ENCODE results near the gene PNMA6F.
"Not testable (repeated sequence)": the region's sequence is repeated elsewhere in the genome, so short reads cannot be mapped to it uniquely, and the experiment has no call there.

The PNMA6F gene

GRCh38 chrX:153303276-153304262, 18.0 kb downstream of the PNMA6F start:
- no peaks in the 10 kb centered on the region for H3K4me1 ChIP-seq (ENCODE audit: control insufficient read depth, insufficient read depth, low read length)
- no peaks in the 10 kb centered on the region for H3K9me3 ChIP-seq (ENCODE audit: control insufficient read depth, insufficient read depth, low read length)
- H3K4me3 ChIP-seq (ENCODE audit: low read length): no peak overlapping the region
- H3K36me3 ChIP-seq (ENCODE audit: control insufficient read depth, insufficient read depth, low read length): no peaks in the 10 kb centered on the region
- no peak overlapping the region for H3K27ac ChIP-seq (ENCODE audit: low read length)
- no CpG with 5 or more reads among the region's 12 CpGs for WGBS (ENCODE audit: insufficient coverage, insufficient read length)
- no peak for DNase-seq (ENCODE audit: low read depth, low spot score)
- no peaks in the 10 kb centered on the region for H3K27me3 ChIP-seq (ENCODE audit: control insufficient read depth, insufficient read depth, low read length)

- Histone ChIP-seq H3K4me1 (ENCODE audit: control insufficient read depth, insufficient read depth, low read length) (no peaks in the 10 kb centered on the region), H3K4me3 (ENCODE audit: low read length) (no peak overlapping the region), H3K9me3 (ENCODE audit: control insufficient read depth, insufficient read depth, low read length) (no peaks in the 10 kb centered on the region), H3K27me3 (ENCODE audit: control insufficient read depth, insufficient read depth, low read length) (no peaks in the 10 kb centered on the region), H3K27ac (ENCODE audit: low read length) (no peak overlapping the region), H3K36me3 (ENCODE audit: control insufficient read depth, insufficient read depth, low read length) (no peaks in the 10 kb centered on the region)
- WGBS (ENCODE audit: insufficient coverage, insufficient read length): no CpG with 5 or more reads among the region's 4 CpGs
- DNase-seq (ENCODE audit: low read depth, low spot score): no peak
Measured at GRCh38 chrX:153302796-153303195, 18.8 kb downstream of the PNMA6F start.

- Histone ChIP-seq H3K27me3 (ENCODE audit: control insufficient read depth, insufficient read depth, low read length) (no peaks in the 10 kb centered on the region), H3K36me3 (ENCODE audit: control insufficient read depth, insufficient read depth, low read length) (no peaks in the 10 kb centered on the region), H3K27ac (ENCODE audit: low read length) (no peak overlapping the region), H3K4me3 (ENCODE audit: low read length) (no peak overlapping the region), H3K4me1 (ENCODE audit: control insufficient read depth, insufficient read depth, low read length) (no peaks in the 10 kb centered on the region), H3K9me3 (ENCODE audit: control insufficient read depth, insufficient read depth, low read length) (no peaks in the 10 kb centered on the region)
- DNase-seq (ENCODE audit: low read depth, low spot score): no peak
- WGBS (ENCODE audit: insufficient coverage, insufficient read length): no CpG with 5 or more reads among the region's 3 CpGs
Measured at GRCh38 chrX:153301746-153302145, 19.8 kb downstream of the PNMA6F start.

GRCh38 chrX:153299855-153300254, 21.7 kb downstream of the PNMA6F start:
- H3K4me1 ChIP-seq (ENCODE audit: control insufficient read depth, insufficient read depth, low read length): no peaks in the 10 kb centered on the region
- no peak overlapping the region for H3K27ac ChIP-seq (ENCODE audit: low read length)
- WGBS (ENCODE audit: insufficient coverage, insufficient read length): no CpG with 5 or more reads among the region's 5 CpGs
- no peaks in the 10 kb centered on the region for H3K36me3 ChIP-seq (ENCODE audit: control insufficient read depth, insufficient read depth, low read length)
- no peak for DNase-seq (ENCODE audit: low read depth, low spot score)
- no peaks in the 10 kb centered on the region for H3K27me3 ChIP-seq (ENCODE audit: control insufficient read depth, insufficient read depth, low read length)
- no peaks in the 10 kb centered on the region for H3K9me3 ChIP-seq (ENCODE audit: control insufficient read depth, insufficient read depth, low read length)
- H3K4me3 ChIP-seq (ENCODE audit: low read length): no peak overlapping the region

GRCh38 chrX:153297376-153297775, 24.2 kb downstream of the PNMA6F start:
- H3K36me3 ChIP-seq (ENCODE audit: control insufficient read depth, insufficient read depth, low read length): no peaks in the 10 kb centered on the region
- no peak for DNase-seq (ENCODE audit: low read depth, low spot score)
- H3K4me3 ChIP-seq (ENCODE audit: low read length): no peak overlapping the region
- no peak overlapping the region for H3K27ac ChIP-seq (ENCODE audit: low read length)
- no peaks in the 10 kb centered on the region for H3K27me3 ChIP-seq (ENCODE audit: control insufficient read depth, insufficient read depth, low read length)
- no peaks in the 10 kb centered on the region for H3K4me1 ChIP-seq (ENCODE audit: control insufficient read depth, insufficient read depth, low read length)
- no peaks in the 10 kb centered on the region for H3K9me3 ChIP-seq (ENCODE audit: control insufficient read depth, insufficient read depth, low read length)
- WGBS (ENCODE audit: insufficient coverage, insufficient read length): no CpG with 5 or more reads among the region's 1 CpG

- not testable (repeated sequence) for H3K36me3 ChIP-seq (ENCODE audit: control insufficient read depth, insufficient read depth, low read length); H3K27me3 ChIP-seq (ENCODE audit: control insufficient read depth, insufficient read depth, low read length); H3K4me1 ChIP-seq (ENCODE audit: control insufficient read depth, insufficient read depth, low read length); H3K4me3 ChIP-seq (ENCODE audit: low read length); H3K9me3 ChIP-seq (ENCODE audit: control insufficient read depth, insufficient read depth, low read length); H3K27ac ChIP-seq (ENCODE audit: low read length); DNase-seq (ENCODE audit: low read depth, low spot score)
- no CpG with 5 or more reads among the region's 8 CpGs for WGBS (ENCODE audit: insufficient coverage, insufficient read length)
Measured at GRCh38 chrX:153293485-153294071, 28.0 kb downstream of the PNMA6F start.

GRCh38 chrX:153288807-153289206, 32.8 kb downstream of the PNMA6F start:
- WGBS (ENCODE audit: insufficient coverage, insufficient read length): no CpG with 5 or more reads among the region's 2 CpGs
- not testable (repeated sequence) for H3K4me3 ChIP-seq (ENCODE audit: low read length); DNase-seq (ENCODE audit: low read depth, low spot score); H3K27me3 ChIP-seq (ENCODE audit: control insufficient read depth, insufficient read depth, low read length); H3K9me3 ChIP-seq (ENCODE audit: control insufficient read depth, insufficient read depth, low read length); H3K4me1 ChIP-seq (ENCODE audit: control insufficient read depth, insufficient read depth, low read length); H3K27ac ChIP-seq (ENCODE audit: low read length); H3K36me3 ChIP-seq (ENCODE audit: control insufficient read depth, insufficient read depth, low read length)

- WGBS (ENCODE audit: insufficient coverage, insufficient read length): no CpG with 5 or more reads among the region's 8 CpGs
- H3K36me3 ChIP-seq (ENCODE audit: control insufficient read depth, insufficient read depth, low read length); H3K27me3 ChIP-seq (ENCODE audit: control insufficient read depth, insufficient read depth, low read length); H3K4me1 ChIP-seq (ENCODE audit: control insufficient read depth, insufficient read depth, low read length); H3K4me3 ChIP-seq (ENCODE audit: low read length); DNase-seq (ENCODE audit: low read depth, low spot score); H3K27ac ChIP-seq (ENCODE audit: low read length); H3K9me3 ChIP-seq (ENCODE audit: control insufficient read depth, insufficient read depth, low read length): not testable (repeated sequence)
Measured at GRCh38 chrX:153285678-153286077, 35.9 kb downstream of the PNMA6F start.

- H3K9me3 ChIP-seq (ENCODE audit: control insufficient read depth, insufficient read depth, low read length); H3K4me1 ChIP-seq (ENCODE audit: control insufficient read depth, insufficient read depth, low read length); H3K4me3 ChIP-seq (ENCODE audit: low read length); H3K27ac ChIP-seq (ENCODE audit: low read length); DNase-seq (ENCODE audit: low read depth, low spot score); H3K36me3 ChIP-seq (ENCODE audit: control insufficient read depth, insufficient read depth, low read length); H3K27me3 ChIP-seq (ENCODE audit: control insufficient read depth, insufficient read depth, low read length): not testable (repeated sequence)
- no CpG with 5 or more reads among the region's 8 CpGs for WGBS (ENCODE audit: insufficient coverage, insufficient read length)
Measured at GRCh38 chrX:153283982-153284381, 37.6 kb downstream of the PNMA6F start.

- not testable (repeated sequence) for H3K9me3 ChIP-seq (ENCODE audit: control insufficient read depth, insufficient read depth, low read length); DNase-seq (ENCODE audit: low read depth, low spot score); H3K4me1 ChIP-seq (ENCODE audit: control insufficient read depth, insufficient read depth, low read length); H3K4me3 ChIP-seq (ENCODE audit: low read length); H3K27ac ChIP-seq (ENCODE audit: low read length); H3K27me3 ChIP-seq (ENCODE audit: control insufficient read depth, insufficient read depth, low read length); H3K36me3 ChIP-seq (ENCODE audit: control insufficient read depth, insufficient read depth, low read length)
- WGBS (ENCODE audit: insufficient coverage, insufficient read length): no CpG with 5 or more reads among the region's 3 CpGs
Measured at GRCh38 chrX:153281784-153282183, 39.8 kb downstream of the PNMA6F start.

Data from iPS DF 6.9 (cell line).